Upper lobe of left lung (tissue), 4 donors: ENCODE measurements around the gene ZNF385B.

Source experiments
- EP300 ChIP-seq, 4 donors: sonication (generic); formaldehyde crosslinking; IDR thresholded peaks; one replicate each; pipeline ENCODE4 v1.5.1; 2017; ENCODE audit warnings: antibody characterized with exemption in 4 of 4, control low read depth in 2 of 4
- TF ChIP-seq, protein P1 (sequence below), 6 experiments: fragments of 450-650 bp in 4 of 6; fragments of 200-600 bp in 2 of 6; sonication (generic) in 2 of 6; IDR thresholded peaks; one replicate each; pipeline ENCODE4 v1.5.1; 2016 to 2019; ENCODE audit warnings: antibody characterized with exemption in 6 of 6

GRCh38 chr2:179449010-179449409 lies 412.4 kb downstream of the ZNF385B start:
- TF ChIP-seq, protein P1, sequence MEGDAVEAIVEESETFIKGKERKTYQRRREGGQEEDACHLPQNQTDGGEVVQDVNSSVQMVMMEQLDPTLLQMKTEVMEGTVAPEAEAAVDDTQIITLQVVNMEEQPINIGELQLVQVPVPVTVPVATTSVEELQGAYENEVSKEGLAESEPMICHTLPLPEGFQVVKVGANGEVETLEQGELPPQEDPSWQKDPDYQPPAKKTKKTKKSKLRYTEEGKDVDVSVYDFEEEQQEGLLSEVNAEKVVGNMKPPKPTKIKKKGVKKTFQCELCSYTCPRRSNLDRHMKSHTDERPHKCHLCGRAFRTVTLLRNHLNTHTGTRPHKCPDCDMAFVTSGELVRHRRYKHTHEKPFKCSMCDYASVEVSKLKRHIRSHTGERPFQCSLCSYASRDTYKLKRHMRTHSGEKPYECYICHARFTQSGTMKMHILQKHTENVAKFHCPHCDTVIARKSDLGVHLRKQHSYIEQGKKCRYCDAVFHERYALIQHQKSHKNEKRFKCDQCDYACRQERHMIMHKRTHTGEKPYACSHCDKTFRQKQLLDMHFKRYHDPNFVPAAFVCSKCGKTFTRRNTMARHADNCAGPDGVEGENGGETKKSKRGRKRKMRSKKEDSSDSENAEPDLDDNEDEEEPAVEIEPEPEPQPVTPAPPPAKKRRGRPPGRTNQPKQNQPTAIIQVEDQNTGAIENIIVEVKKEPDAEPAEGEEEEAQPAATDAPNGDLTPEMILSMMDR (IDR thresholded peaks at IDR 0.05): no peak
- TF ChIP-seq EP300 (IDR thresholded peaks at IDR 0.05): no peak
